DMS53 treated with DMSO at 0.1 percent for 48 hours (cell line): Measurements from ENCODE around the gene FUT4.
"Not testable (repeated sequence)": the region's sequence is repeated elsewhere in the genome, so short reads cannot be mapped to it uniquely, and the experiment has no call there.

Source experiments
- DNase-seq: peaks from one replicate; lab custom pipeline; 2025; ENCODE audit not compliant: unreplicated experiment; lab: John Stamatoyannopoulos, UW

Gene FUT4, protein sequence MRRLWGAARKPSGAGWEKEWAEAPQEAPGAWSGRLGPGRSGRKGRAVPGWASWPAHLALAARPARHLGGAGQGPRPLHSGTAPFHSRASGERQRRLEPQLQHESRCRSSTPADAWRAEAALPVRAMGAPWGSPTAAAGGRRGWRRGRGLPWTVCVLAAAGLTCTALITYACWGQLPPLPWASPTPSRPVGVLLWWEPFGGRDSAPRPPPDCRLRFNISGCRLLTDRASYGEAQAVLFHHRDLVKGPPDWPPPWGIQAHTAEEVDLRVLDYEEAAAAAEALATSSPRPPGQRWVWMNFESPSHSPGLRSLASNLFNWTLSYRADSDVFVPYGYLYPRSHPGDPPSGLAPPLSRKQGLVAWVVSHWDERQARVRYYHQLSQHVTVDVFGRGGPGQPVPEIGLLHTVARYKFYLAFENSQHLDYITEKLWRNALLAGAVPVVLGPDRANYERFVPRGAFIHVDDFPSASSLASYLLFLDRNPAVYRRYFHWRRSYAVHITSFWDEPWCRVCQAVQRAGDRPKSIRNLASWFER

DNA sequence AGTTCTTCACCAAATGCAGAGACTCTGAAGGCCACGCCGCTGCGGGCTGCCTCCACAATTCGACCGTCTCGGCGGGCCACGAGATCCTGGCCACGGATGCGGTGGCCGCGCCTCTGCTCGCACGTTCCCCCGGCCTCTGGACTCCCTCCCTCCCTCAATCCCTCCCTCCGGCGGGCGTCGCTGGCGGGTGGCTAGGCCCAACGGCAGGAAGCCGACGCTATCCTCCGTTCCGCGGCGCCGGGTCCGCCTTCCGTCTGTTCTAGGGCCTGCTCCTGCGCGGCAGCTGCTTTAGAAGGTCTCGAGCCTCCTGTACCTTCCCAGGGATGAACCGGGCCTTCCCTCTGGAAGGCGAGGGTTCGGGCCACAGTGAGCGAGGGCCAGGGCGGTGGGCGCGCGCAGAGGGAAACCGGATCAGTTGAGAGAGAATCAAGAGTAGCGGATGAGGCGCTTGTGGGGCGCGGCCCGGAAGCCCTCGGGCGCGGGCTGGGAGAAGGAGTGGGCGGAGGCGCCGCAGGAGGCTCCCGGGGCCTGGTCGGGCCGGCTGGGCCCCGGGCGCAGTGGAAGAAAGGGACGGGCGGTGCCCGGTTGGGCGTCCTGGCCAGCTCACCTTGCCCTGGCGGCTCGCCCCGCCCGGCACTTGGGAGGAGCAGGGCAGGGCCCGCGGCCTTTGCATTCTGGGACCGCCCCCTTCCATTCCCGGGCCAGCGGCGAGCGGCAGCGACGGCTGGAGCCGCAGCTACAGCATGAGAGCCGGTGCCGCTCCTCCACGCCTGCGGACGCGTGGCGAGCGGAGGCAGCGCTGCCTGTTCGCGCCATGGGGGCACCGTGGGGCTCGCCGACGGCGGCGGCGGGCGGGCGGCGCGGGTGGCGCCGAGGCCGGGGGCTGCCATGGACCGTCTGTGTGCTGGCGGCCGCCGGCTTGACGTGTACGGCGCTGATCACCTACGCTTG lies at the start of gene FUT4:
Gene FUT4 (plus strand): TSS at position 227 of the 951 bp plus-strand sequence. CDS start 213 bp downstream, at position 440.
- DNase-seq = peak; percentile 95

DNA sequence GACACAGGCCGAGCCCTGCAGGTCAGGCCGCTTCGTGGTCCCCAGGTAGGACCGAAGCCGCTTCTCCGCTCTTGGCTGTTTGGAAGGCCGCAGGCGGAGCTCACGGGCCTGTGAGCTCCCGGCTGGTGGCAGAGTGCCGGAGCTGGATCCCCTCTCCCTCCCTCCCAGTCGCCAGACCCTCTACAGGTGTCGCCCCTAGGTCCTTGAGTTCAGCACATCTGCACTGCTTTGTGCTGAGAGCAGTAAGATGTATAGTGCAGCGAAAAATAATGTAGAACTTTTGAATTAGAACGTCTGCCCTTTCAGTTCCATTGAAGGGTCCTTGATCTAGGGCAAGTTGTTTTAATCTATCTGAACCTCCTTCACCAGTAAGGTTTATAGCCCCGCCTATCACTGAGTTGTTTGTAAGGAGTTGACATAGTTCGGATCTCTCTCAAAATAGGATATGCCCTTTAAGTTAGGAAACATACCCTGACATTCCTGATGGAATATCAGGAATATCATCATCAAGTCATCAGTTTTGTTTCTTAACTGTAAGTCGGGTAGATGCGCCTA lies 49.5 kb upstream of the FUT4 start:
- no peak for DNase-seq

DNA sequence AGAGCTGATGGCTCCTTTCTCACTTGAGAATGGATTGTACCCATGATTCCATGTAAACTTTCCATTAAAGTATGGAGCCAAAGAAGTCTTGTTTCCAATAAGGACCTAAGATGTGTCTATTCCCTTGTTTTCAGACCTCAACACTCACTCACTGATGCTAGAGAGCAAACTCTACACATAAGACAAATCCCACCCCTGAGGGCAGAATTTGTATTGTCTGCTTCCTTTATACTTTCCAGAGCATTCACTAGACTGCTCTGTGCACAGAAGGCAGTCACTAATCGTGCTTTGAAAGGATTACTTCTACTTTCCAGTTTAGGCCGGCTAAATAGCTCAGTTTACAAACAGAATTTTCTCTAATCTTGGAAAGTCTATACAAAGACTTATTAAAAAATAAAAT lies 43.5 kb upstream of the FUT4 start:
- no peak for DNase-seq

DNA sequence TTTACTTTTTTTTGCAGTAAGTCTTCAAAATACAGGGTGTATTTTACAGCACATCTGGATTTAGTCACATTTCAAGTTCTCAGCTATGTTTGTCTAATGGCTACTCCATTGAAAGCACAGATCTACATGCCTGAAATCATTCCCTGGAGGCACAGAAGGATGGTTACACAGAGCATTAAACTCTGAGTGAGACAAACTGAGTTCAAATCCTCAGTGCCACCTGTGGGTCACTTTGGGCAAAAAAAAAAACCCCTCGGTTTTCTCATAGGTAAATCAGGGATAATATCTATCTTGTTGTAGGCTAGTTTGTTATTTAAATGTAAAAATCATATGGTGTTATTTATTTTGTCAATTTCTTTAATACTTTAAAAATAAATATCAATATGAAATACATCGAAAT lies 42.2 kb upstream of the FUT4 start:
- DNase-seq = no peak

DNA sequence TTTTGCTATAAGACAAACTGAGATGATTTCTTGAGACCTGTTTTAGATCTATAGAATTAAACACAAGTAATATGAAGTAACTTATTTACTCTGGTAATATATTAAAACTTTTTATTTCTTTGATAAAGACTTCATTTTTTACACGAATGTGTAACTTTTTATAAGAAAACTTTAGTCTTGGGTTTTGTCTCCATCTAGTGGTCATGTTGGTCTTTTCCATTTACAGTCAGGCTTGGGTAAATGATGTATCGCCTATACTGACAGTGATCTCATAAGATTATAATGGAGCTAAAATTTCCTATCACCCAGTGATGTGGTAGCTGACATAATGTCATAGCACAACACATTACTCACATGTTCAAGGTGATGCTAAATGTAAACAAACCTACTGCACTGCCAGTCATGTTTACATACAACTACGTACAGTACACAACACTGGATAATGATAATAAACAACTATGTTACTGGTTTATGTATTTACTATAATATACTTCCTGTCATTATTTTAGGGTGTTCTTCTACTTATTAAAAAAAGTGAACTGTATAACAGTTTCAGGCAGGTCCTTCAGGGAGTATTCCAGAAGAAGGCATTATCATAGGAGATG lies 38.9 kb upstream of the FUT4 start:
- peak; percentile 64 for DNase-seq

DNA sequence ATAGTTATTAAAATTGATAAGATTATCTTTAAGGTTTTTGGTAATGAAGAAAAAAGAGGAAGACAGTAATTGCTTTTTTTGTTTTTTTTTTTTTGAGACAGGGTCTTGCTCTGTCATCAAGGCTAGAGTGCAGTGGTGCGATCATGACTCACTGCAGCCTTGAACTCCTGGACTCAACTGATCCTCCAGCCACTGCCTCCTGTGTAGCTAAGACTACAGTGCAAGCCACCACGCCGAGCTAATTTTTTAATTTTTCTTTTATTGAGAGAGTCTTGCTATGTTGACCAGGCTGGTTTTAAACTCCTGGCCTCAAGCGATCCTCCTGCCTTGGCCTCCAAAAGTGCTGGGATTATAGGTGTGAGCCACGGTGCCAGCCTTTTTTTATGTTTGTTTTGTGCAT lies 37.2 kb upstream of the FUT4 start:
- not testable (repeated sequence) for DNase-seq

DNA sequence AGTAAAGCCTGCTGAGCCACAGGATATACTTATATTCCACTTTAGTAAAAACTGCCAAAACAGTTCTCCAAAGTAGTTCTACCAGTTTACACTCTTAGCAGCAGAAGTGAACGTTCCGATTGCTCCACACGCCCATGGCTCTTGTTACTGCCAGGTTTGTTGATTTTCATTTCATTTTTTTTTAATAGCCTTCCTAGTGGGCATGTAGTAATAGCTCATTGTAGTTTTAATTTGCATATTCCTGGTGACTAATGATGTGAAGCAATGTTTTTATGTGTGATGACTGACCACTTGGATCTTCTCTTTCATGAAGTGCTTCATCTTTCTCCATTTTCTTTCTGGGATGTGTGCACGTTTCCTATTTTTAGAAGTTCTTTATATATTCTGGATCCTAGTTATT lies 36.2 kb upstream of the FUT4 start:
- DNase-seq = no peak

DNA sequence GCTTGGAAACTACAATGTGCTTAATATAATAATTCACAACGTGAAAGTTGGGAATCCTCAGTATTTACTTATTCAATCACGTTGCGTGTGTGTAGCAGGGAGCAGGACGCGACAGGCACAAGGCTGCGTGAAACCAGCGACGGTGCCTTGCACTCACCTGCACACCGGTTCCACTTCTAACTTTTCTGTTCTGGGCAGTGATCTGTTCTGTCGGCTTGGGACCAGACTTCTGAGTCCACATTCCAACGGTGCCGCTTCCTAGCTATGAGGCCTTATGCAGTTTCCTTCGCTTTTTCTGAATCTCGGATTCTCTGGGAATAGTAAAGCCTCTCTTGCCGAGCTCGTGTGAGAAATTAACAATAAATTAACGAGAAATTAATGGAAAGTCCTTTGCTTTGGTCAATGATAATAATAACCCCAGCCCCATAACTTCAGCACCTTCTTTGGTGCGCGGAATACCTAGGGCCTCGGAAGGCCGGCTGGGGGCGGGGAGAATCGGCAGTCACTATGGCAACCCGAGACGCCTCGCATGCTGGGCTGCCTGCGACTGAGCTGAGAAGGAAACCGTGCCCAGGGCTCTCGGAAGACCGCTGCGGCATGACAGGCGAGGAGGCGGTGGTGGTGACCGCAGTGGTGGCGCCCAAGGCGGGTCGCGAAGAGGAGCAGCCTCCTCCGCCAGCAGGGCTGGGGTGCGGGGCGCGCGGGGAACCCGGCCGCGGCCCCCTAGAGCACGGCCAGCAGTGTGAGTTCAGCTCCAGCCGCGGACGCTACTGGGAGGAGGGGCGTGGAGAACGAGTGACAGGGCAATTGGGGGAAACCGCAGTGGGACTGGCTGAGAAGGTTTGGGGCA lies 31.6 kb upstream of the FUT4 start, which contains the start of gene C11orf97:
Gene C11orf97 (plus strand): TSS at position 530 of the 850 bp plus-strand sequence. CDS start 68 bp downstream, at position 598.
- DNase-seq = peak; percentile 58

DNA sequence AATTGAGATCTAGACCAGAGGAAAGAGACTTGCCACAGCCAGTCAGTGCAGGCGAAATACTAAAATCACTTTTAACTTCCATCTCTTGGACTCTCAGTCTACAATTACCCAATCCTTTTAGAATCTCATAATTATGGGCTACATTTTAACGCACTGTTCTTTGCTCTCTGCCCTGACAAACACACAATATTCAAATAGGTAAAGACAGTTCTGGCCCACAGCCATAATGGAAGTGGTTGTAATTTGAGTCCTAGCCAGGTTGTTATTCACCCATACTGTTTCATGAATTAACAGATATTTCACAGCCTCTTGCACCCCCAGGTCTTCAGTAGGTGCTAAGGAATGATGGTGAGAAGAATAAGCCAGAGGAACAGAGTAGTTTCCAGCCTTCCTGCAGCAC lies 30.6 kb upstream of the FUT4 start:
- DNase-seq = no peak

DNA sequence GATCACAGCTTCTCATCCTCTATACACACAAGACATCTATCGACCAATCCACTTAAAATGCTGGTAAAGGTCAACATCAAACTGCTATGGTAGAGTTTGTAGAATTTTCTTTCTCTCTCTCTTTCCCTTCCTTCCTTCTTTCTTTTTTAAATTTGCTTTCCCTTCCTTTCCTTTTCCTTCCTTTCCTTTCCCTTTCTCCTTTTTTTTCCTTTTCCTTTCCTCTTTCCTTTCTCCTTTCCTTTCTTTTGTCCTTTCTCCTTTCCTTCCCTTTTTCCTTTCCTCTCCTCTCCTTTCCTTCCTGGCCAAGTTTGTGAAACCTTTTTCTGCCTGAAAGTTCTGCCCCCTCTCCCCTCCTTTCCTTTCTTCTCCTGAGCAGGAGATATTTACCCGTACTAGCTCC lies 28.3 kb upstream of the FUT4 start:
- no peak for DNase-seq

DNA sequence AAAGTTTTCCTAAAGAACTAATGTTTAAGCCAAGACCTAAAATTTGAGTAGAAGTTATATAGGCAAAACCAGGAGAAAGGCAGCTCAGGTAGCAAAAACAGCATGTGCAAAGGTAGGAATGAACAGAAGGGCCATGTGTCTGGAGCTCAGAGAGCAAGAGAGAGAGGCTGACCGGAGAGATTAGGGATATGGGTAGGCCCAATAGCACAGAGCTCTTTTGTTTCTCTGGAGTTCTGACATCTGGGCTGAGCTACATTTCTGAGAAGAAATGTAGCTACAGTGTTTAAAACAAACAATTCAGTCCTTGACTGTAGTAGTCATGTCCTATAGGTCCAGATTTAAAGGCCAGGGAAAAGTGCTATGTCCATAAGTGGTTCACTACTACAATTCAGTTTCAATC lies 27.0 kb upstream of the FUT4 start:
- no peak for DNase-seq

DNA sequence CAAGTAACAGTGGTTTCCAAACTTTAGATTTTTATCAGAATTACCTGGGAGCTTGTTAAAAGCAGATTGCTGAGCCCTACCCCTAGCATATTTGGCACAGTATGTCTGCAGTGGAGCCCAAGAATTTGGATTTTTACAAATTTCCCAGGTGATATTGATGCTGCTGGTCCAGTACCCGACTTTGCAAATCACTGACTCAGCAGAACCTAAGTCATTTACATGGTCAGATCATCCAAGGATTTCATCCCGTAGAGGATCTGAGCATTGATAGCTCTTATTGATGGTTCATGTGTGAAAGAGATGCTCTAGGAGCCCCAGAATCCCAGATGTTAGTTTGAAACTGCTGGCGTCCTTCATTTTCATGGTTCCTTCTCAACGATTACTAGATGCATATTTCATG lies 25.4 kb upstream of the FUT4 start:
- no peak for DNase-seq

DNA sequence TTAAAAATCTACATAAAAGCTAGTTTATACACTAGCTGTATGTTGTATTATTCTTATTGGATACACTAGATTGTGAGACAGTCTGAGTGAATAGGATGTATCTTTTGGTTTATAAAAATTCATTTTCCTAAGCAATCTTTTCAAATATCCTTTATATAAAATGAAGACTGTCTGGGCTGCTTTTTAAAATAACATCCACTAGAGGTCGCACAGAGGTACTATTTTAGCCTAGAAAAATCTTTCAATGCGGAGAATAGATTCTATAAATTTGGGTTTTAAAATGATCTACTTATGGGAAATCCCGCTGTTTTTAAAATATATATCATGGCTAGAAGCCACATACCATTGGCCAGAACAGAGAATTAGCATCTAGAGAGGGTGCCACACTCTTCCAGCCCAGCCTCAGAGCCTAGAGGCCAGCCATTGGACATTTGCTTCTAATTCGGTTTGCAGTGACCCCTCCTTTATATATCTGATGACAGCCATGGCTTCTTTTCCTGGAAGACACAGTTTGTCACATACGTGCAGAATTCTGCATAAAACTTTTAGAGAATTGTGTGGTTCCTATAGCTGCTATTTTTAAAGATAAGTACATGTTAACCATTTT lies 24.1 kb upstream of the FUT4 start:
- DNase-seq = peak; percentile 45

DNA sequence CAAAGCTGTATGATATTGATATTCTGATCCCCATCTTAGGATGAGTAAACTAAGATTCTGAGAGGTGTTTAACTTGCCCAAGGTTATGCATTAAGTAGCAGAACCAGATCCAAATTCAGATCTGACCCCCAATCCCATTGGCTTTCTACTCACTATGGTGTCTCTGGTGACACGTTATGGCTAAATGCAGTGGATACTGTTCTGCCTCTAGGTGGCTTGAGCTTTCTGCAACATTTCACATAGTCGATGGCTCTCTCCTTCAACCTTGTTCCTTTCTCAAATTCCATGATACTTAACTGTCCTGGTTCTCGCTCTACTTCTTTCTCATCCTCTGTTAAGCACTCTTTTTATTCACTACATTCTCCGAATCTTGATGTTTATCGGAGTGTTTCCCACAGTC lies 22.0 kb upstream of the FUT4 start:
- DNase-seq = peak; percentile 11

DNA sequence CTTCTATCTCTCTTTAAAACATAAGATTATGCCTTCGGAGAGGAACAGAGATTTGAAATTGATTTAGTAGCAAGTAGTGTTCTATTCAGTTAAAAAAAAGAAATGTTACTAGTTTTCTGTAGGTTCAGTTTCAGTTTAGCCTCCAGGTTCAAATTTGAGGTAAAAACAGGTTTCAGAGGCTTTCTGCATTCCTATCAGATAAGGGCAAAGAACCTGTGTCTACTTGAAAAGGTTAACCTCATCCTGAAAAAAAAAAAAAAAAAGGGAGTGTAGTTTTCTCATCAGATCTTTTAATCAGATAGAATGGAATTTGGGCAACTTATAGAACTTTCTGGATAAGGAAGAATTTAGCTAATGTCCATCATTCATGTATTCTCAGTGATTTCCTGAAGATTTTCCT lies 19.4 kb upstream of the FUT4 start:
- no peak for DNase-seq

DNA sequence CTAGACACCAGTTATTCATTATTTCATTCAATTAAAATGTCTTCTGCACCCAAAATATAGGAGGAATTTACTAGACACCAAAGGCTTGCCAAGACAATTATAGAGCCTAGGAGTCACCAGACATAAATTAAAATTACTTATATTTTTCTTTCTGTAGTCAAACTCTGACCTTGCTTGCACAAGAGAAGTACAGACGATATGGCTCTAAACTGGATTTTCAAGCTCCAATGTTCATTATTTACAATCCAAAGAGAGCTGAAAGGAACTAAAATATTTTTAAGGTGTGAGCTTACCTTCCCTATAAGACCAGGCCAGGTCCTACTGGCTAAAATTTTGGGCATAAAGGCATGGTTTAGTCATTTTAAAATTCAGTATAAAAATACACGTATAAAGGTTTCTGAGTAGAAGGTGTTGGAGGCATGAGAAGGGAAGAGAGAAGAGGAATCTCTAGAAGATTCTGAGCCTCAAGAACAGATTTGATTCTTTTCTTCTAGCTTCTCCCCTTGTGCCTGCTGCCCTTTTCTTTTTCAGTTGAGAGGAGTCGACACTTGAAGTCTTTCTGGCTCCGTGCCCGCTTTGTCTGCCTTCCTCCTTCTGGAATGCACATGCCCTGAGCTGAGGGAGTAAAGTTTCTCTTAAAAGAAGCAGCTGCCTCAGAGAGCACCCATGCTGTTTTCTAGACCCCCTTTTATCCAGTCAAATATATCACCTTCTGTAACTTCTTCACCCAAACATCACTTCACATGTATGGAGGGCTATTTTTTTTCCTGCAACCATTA lies 18.0 kb upstream of the FUT4 start:
- DNase-seq = no peak

DNA sequence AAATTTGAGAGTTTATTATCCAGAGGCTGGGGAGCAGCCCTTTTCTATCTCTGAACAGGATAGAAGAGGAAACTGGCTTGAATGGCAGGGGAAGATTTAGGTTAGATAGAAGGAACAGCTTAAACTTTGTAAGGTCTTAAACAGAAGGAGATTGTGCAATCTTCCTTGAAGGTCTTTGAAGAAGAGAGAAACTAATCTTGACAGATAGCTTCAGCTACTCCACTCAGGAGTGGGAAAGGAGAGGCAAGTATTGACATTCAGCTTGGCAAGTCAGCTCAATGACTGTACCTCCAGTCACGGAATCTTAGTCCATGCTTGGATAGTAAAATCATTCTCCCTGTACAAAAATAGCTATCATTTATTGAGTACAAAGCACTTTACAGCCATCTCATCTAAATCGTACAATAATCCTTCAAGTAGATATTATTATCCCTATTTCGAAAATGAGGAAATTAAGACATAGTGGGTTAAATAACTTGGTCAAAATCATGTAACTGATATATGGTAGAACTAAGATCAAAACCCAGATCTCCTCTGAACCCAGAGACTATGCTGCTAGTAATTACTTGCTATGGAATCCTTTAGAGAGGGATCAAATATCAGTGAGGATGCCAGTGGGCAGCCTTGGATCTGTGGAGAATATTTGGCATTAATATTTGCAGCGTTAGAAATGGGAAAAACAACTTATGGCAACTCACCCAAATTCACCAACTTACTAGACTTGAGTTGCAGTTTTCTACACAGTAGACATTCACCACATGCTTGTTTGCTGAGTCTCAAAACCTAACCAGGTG lies 16.9 kb upstream of the FUT4 start:
- no peak for DNase-seq

DNA sequence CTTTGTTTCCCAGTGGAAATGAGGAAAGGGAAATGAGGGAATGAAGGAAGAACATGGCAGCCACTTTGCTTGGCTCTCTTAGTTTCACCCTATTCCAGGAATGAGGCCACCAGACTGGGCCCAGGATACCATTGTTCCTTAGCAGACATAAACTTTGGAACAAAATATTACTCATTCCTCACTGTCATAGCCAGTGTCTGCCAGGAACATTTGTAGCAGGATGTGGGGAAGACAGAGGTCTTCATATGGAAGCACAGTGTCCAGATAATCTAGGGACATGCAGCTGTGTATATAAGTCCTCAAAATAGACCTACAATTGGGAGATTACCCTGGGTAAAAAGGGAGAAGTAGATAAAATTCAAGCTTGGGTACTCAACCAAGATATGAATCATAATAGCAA lies 15.2 kb upstream of the FUT4 start:
- no peak for DNase-seq
